ENCODE measurements around the gene HRH1. TPM values are rescaled to one million over a fixed set of nuclear protein-coding genes. Genes with fewer than 3 reads are reported as not detected.

HRH1 gene
- total RNA-seq, 1 experiment from 2014 or later = 1.3 TPM

DNA sequence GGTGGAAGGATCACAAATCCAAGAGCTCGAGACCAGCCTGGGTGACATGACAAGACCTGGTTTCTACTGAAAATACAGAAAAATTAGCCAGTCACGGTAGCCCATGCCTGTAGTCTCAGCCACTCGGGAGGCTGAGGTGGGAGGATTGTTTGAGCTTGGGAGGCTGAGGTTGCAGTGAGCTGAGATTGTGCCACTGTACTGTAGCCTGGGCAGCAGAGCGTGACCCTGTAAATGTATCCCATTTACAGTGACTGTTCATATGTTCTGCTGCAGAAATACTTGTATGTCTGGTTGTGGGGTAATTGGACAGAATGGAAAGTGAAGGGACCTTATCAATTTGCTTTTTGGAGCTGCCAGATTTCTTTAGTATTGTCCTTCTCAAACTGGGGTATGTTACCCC is 142.8 kb downstream of the HRH1 start:
- H3K4me1 ChIP-seq = no peaks in the 10 kb centered on the region
- POLR2A ChIA-PET = no interaction called here
- Mint-ChIP-seq H3K4me3 (ENCODE audit: unreplicated experiment) (no peak overlapping the region), H3K27ac (ENCODE audit: unreplicated experiment) (no peak overlapping the region), H3K36me3 (ENCODE audit: insufficient read depth, unreplicated experiment) (no peaks in the 10 kb centered on the region), H3K9me3 (ENCODE audit: unreplicated experiment) (no peaks in the 10 kb centered on the region), H3K4me1 (ENCODE audit: low read depth, unreplicated experiment) (no peaks in the 10 kb centered on the region), H3K27me3 (ENCODE audit: insufficient read depth, unreplicated experiment) (no peaks in the 10 kb centered on the region)
- DNase-seq = no peak
- H3K27me3 ChIP-seq (replicated peaks; ENCODE audit: control insufficient read depth, insufficient read depth, low read length) = no peaks in the 10 kb centered on the region
- no peaks in the 10 kb centered on the region for H3K9me3 ChIP-seq
- intact Hi-C loops (cut with micrococcal nuclease; ENCODE audit: unreplicated experiment) = no loop called here
- H3K4me3 ChIP-seq (ENCODE audit: low read depth, low read length) = no peak overlapping the region
- TF ChIP-seq CTCF (IDR thresholded peaks at IDR 0.05; ENCODE audit: insufficient read depth in 1 of 2, low read depth in 1 of 2, low read length in 1 of 2, severe bottlenecking in 1 of 2, unreplicated experiment in 1 of 2) = no peak
- CTCF ChIA-PET = no interaction called here
- BruUV-seq (replicated peaks) = no TSS peak
- no peaks in the 10 kb centered on the region; the same call in 1 of the 2 replicates for H3K36me3 ChIP-seq (ENCODE audit: control insufficient read depth, insufficient read depth, low read length)

- no peak for DNase-seq
- Mint-ChIP-seq H3K27me3 (ENCODE audit: insufficient read depth, unreplicated experiment) (no peaks in the 10 kb centered on the region), H3K4me3 (ENCODE audit: unreplicated experiment) (no peak overlapping the region), H3K27ac (ENCODE audit: unreplicated experiment) (no peak overlapping the region), H3K36me3 (ENCODE audit: insufficient read depth, unreplicated experiment) (peaks cover 17% of the 10 kb centered on the region), H3K9me3 (ENCODE audit: unreplicated experiment) (no peaks in the 10 kb centered on the region), H3K4me1 (ENCODE audit: low read depth, unreplicated experiment) (no peaks in the 10 kb centered on the region)
- BruUV-seq (replicated peaks) = no TSS peak
- CTCF ChIA-PET = no interaction called here
- H3K4me3 ChIP-seq (ENCODE audit: low read depth, low read length) = no peak overlapping the region
- H3K9me3 ChIP-seq = no peaks in the 10 kb centered on the region
- POLR2A ChIA-PET = no interaction called here
- TF ChIP-seq CTCF (IDR thresholded peaks at IDR 0.05; ENCODE audit: insufficient read depth in 1 of 2, low read depth in 1 of 2, low read length in 1 of 2, severe bottlenecking in 1 of 2, unreplicated experiment in 1 of 2) = no peak
- intact Hi-C loops (cut with micrococcal nuclease; ENCODE audit: unreplicated experiment) = no loop called here
- peaks cover 1% of the 10 kb centered on the region; the same call in 1 of the 2 replicates for H3K36me3 ChIP-seq (ENCODE audit: control insufficient read depth, insufficient read depth, low read length)
- no peaks in the 10 kb centered on the region for H3K4me1 ChIP-seq
- H3K27me3 ChIP-seq (replicated peaks; ENCODE audit: control insufficient read depth, insufficient read depth, low read length) = no peaks in the 10 kb centered on the region
Measured at GRCh38 chr3:11300970-11301369, 146.7 kb downstream of the HRH1 start.

GRCh38 chr3:11302444-11302843 is 148.2 kb downstream of the HRH1 start:
- Mint-ChIP-seq H3K4me3 (ENCODE audit: unreplicated experiment) (no peak overlapping the region), H3K27ac (ENCODE audit: unreplicated experiment) (no peak overlapping the region), H3K27me3 (ENCODE audit: insufficient read depth, unreplicated experiment) (no peaks in the 10 kb centered on the region), H3K4me1 (ENCODE audit: low read depth, unreplicated experiment) (no peaks in the 10 kb centered on the region), H3K36me3 (ENCODE audit: insufficient read depth, unreplicated experiment) (peaks cover 17% of the 10 kb centered on the region), H3K9me3 (ENCODE audit: unreplicated experiment) (no peaks in the 10 kb centered on the region)
- intact Hi-C loops (cut with micrococcal nuclease; ENCODE audit: unreplicated experiment) = no loop called here
- no peaks in the 10 kb centered on the region for H3K4me1 ChIP-seq
- no peak for DNase-seq
- H3K36me3 ChIP-seq (ENCODE audit: control insufficient read depth, insufficient read depth, low read length) = peaks cover 1% of the 10 kb centered on the region; the same call in 1 of the 2 replicates
- no TSS peak for BruUV-seq (replicated peaks)
- no peak overlapping the region for H3K4me3 ChIP-seq (ENCODE audit: low read depth, low read length)
- no peak for TF ChIP-seq CTCF (IDR thresholded peaks at IDR 0.05; ENCODE audit: insufficient read depth in 1 of 2, low read depth in 1 of 2, low read length in 1 of 2, severe bottlenecking in 1 of 2, unreplicated experiment in 1 of 2)
- ChIA-PET CTCF (interaction anchor here (0.6 kb wide), 1 partner anchor 44 kb away, joined by 3 read pairs; no protein-coding TSS in a partner anchor), POLR2A (no interaction called here)
- H3K27me3 ChIP-seq (replicated peaks; ENCODE audit: control insufficient read depth, insufficient read depth, low read length) = no peaks in the 10 kb centered on the region
- H3K9me3 ChIP-seq = no peaks in the 10 kb centered on the region
